Measurements from ENCODE around the gene FAM117B. TPM values are rescaled to one million over a fixed set of nuclear protein-coding genes. Genes with fewer than 3 reads are reported as not detected.

FAM117B gene
- polyA plus RNA-seq, 3 donors, result 0.80 to 3.0 (median 2.2) TPM

DNA sequence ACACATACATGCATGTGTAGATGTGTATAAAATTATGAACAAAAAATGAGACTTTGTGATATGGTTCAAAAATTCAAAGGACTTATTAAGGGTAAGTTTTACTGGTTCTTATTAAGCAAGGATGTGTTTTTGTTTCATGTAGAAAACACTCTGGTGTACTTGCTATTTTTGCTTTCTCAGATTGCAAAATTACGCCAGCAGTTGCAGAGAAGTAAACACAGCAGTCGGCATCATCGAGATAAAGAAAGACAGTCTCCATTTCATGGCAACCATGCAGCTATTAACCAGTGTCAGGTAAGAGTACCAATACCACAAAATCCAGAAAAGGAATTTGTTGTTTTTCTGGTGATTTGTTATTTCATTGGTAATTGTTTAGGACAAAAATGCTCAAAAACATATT, 91.3 kb downstream of the FAM117B start:
- 66 to 97% (median 92%) methylated on average over 3 of the region's 3 CpGs for WGBS, 3 donors
- no peak overlapping the region for H3K27ac ChIP-seq (ENCODE audit: low read depth, low read length)

DNA sequence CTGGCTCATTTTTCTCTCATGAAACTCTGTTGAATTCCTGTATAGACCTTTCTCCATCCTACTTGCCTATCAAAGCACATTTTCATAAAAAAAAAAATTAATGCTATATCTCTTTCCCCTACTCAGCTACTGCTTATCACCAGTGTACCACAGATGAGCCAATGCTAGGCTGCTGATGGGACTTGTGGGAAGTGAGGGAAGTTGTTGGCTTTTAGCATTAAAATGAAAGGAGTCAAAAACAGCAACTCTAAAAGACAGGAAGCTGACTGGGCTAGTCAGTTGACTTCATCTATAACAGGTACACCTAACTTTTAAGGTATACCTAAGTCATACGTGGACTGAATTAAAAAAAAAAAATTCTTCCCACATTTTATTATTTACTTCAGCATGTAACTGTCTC, 102.1 kb downstream of the FAM117B start:
- no peak overlapping the region for H3K27ac ChIP-seq (ENCODE audit: low read depth, low read length)
- 95 to 100% (median 100%) methylated on average over 1 of the region's 1 CpG for WGBS, 3 donors

DNA sequence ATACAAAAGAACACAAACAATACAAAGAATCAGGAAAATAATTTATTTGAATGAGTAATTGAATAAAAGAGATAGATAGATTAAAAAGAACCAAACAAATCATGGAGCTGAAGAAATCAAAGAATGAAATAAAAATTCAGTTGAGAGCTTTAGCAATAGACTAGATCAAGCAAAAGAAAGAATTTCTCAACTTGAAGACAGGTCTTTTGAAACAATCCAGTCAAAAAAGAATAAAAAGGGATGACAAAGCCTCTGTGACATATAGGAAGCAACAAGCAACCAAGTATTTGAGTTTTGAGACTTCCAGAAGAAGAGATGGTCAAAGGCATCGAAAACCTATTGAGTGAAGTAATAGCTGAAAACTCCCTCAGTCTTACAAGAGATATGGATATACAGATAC, 108.8 kb downstream of the FAM117B start:
- 98 to 100% (median 100%) methylated on average over 1 of the region's 1 CpG for WGBS, 3 donors
- no peak overlapping the region for H3K27ac ChIP-seq (ENCODE audit: low read depth, low read length)

DNA sequence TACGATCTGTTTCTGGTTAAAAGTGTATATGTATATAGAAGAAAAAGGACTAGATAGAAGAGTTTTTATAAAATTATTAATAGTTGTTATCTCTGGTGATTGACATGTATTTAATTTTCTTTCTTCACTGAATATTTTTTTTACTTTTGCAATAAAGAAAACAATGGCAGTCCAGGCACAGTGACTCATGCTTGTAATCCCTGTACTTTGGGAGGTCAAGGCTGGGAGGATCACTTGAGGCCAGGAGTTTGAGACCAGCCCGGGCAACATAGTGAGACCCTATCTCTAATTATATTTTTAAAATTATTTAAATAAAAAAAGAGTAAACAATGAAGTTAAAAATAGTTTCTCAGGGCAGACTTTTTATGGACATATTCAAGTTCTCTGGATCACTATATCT, 114.7 kb downstream of the FAM117B start:
- 73 to 97% (median 96%) methylated on average over 2 of the region's 2 CpGs for WGBS, 3 donors

DNA sequence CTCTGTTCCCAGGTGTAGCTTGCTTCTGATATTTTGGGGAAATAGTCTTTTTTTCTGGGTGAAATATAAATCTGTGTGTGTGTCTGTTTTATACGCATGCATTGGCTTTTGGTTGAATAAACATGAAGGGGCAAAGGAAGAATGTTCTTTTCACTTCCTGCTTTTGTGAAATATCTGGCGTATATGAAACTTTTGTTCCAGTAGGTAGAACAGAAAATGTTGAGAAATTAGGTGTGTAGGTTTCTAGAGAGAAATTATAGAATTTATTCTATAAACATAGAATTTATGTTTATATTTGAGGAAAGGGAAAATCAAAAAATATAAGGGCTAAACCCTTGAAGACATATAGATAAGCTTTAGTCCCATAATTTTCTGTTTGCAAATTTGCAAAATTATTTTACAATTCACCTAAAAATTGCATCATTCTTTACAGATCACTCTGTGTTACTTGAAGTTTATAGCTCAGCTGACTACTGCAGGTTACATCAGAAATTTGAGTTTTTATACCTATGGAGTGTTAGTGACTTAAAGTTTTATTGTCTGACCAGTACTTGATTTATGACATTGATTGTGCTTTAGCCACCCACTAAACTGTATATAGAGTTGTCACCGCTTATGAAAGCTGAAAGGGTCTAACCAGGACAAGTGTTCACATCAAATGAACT, 116.1 kb downstream of the FAM117B start:
- 71 to 89% (median 77%) methylated on average over 3 of the region's 3 CpGs for WGBS, 3 donors
- no peak overlapping the region for H3K27ac ChIP-seq (ENCODE audit: low read depth, low read length)

More for the DNA sequence above, 114.7 kb downstream of the FAM117B start:
- no peak overlapping the region for H3K27ac ChIP-seq (ENCODE audit: low read depth, low read length)

DNA sequence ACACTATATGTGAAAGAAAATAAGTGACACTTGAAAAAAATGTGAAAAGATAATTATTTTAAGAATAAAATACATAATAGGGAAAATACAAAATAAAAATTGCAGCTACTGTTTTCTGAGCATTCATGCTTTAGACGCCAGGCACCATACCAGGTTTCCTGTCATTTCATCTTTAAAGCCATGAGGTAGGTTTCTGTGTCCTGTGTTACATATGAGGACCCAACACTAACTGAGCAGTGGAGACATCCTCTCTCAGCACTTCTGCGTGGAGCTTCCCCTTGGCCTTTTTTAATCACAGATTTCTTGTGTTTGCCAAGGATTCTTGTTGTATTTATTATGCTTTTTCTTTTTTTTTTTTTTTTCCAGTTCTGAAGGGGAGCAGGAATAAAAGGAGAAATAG, 117.3 kb downstream of the FAM117B start:
- WGBS, 3 donors, result 57 to 83% (median 74%) methylated on average over 2 of the region's 2 CpGs
- no peak overlapping the region for H3K27ac ChIP-seq (ENCODE audit: low read depth, low read length)

DNA sequence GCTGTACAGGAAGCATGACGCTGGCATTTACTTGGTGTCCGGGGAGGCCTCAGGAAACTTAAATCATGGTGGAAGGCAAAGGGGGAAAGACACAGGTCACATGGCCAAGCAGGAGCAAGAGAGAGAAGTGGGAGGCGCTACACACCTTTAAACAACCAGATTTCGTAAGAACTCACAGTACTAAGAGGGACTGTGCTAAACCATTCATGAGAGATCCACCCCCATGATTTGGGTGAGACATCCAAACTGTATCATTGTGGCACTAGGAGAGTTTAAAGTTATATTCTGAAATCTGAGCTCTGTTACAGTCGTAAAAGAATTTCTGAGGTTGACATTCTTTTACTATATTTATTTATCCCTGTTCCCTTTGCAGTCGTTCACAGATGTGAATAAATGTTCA, 120.2 kb downstream of the FAM117B start:
- H3K27ac ChIP-seq (ENCODE audit: low read depth, low read length), result no peak overlapping the region
- WGBS, 3 donors, result 77 to 94% (median 84%) methylated on average over 6 of the region's 6 CpGs

DNA sequence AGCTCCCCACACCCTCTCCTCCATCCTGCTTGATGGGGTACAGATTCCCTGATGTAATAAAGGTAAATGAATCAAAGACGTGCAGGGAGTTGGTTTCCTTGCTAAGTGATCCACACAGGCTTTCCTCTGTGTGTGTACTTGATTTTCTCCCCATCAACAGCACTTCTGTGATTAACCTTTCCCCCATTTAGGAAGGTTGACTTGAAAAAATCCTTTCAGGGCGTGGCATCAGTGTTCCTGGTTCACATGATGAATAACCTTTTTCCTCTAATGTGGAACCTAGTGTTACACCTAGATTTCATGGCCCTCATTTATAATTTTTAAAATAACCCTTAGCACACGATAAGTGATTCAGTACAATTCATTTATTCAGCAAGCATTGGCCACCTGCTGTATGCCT, 121.8 kb downstream of the FAM117B start:
- WGBS, 3 donors, result 83 to 96% (median 94%) methylated on average over 3 of the region's 3 CpGs

DNA sequence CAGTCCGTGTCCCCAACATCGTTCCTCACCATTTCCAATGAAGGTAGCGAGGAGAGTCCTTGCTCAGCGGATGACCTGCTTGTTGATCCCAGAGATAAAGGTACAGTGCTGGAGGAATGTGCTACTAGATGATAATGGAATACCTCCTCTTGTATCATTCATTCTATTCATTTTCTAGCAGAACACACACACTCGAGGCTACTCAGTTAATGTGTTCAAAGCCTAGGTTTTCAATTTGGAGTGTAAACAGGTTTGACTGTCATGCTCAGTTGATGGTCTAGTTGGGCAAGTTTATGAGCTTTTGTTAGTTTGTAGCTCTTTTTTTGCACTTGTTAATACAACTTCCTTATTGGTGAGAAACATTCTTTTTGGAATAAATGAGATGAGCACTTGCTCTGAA, 122.6 kb downstream of the FAM117B start:
- WGBS, 3 donors, result 86 to 94% (median 91%) methylated on average over 5 of the region's 5 CpGs
- no peak overlapping the region for H3K27ac ChIP-seq (ENCODE audit: low read depth, low read length)

More for the DNA sequence above, 121.8 kb downstream of the FAM117B start:
- no peak overlapping the region for H3K27ac ChIP-seq (ENCODE audit: low read depth, low read length)

DNA sequence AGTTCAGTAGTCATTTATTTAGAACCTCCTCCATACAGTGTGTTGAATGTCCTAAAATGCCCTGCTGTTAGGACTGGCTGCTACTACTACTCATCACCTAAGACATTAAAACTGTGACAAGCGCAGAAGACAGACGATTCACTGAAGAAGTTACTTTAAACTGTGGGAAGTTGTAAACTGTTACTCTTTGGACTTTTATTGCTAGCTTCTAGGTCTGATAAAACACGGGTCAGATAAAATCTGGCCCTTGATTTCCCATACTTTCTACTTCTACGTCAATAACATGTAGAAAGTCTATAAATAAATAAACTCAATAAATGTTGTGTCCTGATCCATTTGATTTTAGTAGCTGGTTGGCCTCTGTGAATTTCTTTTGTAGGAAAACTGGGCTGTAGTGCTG, 123.4 kb downstream of the FAM117B start:
- H3K27ac ChIP-seq (ENCODE audit: low read depth, low read length), result no peak overlapping the region
- WGBS, 3 donors, result 45 to 83% (median 76%) methylated on average over 4 of the region's 4 CpGs

DNA sequence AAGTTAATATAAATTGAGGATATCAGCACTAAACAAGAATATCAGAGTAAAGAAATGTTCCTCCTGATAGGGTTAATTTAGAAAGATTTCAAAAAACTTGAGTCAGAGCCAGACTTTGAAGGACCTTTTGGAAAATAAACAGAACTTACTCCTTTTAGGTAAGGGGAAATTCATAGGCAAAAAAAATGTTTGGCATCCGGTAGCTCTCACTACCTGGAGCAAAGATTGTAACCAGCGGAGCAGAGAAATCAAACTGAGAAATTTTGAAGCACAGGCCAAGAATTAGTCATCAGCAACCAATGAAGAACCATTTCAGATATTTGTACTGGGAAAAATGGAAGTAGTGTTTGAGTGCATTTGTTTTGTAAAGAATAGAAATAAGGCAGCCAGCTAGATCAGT, 123.8 kb downstream of the FAM117B start:
- WGBS, 3 donors, result 23 to 86% (median 84%) methylated on average over 2 of the region's 2 CpGs
- H3K27ac ChIP-seq (ENCODE audit: low read depth, low read length), result no peak overlapping the region

DNA sequence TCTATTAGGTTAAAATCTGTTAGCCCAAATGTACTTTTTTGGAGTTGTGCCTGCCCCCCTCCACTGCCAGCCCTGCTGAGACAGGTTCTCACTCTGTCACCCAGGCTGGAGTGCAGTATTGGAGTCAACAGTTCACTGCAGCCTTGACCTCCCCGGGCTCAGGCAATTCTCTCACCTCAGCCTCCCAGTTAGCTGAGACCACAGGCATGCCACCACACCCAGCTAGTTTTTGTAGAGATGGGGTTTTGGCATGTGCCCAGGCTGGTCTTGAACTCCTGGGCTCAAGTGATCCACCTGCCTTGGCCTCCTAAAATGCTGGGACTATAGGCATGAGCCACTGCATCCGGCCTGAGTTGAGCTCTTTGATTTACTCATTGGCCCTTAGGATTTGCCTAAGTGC, 126.1 kb downstream of the FAM117B start:
- whole genome bisulfite sequencing, 3 donors, result 95 to 98% (median 96%) methylated on average over 2 of the region's 2 CpGs
- no peak overlapping the region for H3K27ac ChIP-seq (ENCODE audit: low read depth, low read length)

DNA sequence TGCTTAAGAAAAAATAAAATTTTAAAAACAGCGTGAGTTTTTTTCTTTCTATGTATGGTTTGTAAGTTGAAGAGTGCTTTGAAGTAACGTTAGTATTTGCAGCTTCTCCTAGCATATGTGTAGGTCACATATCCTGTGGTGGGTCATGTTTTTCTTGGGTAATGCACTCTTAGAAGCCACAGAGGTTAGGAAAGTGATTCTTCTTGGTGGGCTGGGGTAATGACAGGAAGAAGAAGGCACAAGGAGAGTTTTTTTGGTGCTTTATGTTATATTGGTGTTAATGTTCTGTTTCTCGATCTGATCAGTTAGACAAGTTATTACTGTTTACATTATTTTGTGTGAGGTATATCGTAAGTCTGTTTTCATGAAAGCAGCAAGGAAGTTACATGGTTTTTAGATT, 127.8 kb downstream of the FAM117B start:
- 41 to 85% (median 53%) methylated on average over 4 of the region's 4 CpGs for WGBS, 3 donors

DNA sequence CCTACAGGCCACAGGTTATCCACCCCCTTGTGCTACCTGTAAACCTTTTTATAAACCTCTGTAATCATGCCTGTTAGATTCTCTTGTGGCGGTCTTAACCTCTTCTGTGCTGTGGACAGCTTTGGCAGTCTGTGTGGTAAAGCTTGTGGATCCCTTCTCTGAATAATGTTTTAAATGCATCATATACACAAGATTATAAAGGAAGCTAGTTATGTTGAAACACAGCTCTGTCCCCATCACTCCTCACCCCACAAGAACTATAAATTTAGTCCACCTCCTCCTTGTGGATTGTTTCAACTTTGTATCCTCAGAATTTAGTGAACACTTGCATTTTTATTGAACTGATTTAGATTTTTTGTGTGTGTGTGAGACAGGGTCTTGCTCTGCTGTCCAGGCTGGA, 129.1 kb downstream of the FAM117B start:
- 84 to 96% (median 93%) methylated on average over 1 of the region's 1 CpG for WGBS, 3 donors
- H3K27ac ChIP-seq (ENCODE audit: low read depth, low read length), result no peak overlapping the region

More for the DNA sequence above, 127.8 kb downstream of the FAM117B start:
- H3K27ac ChIP-seq (ENCODE audit: low read depth, low read length), result no peak overlapping the region

DNA sequence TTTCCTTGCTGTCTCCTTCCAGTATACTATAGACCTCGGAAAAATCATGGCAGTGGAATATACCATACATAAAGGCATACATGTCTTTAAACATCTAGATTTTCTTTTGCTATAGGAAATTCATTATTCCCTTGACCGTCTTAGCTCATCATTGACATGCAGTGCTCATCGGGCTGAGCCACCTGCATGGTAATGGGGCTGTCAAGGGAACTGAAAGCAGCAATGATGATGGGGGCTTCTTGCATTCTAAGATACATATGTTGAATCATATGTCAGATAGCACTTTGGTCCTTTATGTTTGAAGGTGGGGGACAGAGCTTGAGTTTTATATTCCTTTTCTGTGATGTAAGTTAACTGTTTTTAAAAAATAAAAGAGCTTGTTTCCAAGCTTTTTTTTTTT, 130.2 kb downstream of the FAM117B start:
- 89 to 95% (median 93%) methylated on average over 3 of the region's 3 CpGs for WGBS, 3 donors
- no peak overlapping the region for H3K27ac ChIP-seq (ENCODE audit: low read depth, low read length)

DNA sequence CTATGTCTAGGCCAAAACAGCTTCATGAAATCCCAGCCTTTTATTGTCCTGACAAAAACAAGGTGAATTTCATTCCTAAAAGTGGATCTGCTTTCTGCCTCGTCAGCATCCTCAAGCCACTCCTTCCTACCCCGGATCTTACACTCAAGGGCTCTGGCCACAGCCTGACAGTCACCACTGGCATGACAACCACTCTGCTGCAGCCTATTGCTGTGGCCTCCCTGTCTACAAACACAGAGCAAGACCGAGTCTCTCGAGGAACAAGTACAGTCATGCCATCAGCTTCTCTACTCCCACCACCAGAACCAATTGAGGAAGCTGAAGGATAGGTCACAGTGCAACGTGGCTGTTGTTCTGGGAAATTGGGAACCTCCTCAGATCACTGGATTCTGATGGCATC, 130.7 kb downstream of the FAM117B start:
- 72 to 92% (median 77%) methylated on average over 5 of the region's 5 CpGs for WGBS, 3 donors
- H3K27ac ChIP-seq (ENCODE audit: low read depth, low read length), result no peak overlapping the region

DNA sequence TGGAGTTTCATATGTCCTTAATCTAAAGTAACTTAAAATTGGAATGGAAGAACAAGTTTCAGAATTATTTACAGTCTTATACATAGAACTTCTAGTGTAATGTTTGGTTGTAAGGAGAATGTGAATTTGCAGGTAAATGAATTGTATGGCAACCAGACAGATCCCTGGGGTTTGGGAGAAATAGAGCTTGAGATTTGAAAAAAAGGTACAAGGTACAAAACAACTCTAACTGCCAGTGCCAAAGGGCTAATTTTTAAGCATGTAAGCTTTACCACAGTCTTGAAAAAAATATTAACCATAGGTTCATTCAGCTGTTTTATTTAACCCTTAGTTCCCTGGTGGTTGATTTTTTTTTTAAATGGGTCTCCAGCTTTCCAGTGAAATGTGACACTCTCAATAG, 133.5 kb downstream of the FAM117B start:
- H3K27ac ChIP-seq (ENCODE audit: low read depth, low read length), result no peak overlapping the region

DNA sequence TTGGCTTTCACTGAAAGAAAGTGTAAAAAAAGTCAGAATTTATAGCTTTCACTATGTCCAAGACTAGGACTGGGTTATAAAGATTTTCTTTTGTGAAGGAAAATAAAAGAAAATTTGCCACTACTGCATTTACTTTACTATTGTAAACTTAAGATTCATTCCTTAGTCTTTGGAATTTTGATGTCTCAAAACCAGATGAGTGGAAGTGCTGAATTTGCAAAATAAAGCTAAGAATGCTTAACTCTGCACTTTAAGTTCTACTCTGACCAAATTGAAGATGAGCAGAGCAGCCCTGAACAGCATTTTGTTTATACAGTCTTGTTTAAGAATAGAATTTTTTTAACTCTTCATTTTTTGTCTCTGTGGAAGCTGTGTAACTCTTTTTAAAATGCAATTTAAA, 134.4 kb downstream of the FAM117B start:
- no peak overlapping the region for H3K27ac ChIP-seq (ENCODE audit: low read depth, low read length)

DNA sequence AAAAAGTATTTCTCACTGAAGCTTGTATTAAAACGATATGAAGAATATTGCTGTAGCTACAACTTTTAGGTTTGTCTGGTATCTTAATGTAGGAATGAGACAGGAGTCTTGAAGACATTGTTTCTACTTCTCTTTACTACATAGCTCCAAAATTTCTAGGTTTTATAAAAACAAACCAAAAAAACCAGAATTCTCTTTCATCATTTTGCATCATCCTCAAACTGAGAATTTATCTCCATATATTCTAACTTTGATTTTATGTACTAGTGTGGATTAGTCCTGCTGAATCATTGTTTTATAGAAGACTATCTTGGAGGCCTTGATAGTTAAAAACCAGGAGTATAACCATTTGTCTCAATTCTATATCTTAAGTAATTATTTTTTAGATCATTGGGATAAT, 136.6 kb downstream of the FAM117B start:
- H3K27ac ChIP-seq (ENCODE audit: low read depth, low read length), result no peak overlapping the region
- WGBS, 3 donors, result 88 to 94% (median 92%) methylated on average over 1 of the region's 1 CpG

DNA sequence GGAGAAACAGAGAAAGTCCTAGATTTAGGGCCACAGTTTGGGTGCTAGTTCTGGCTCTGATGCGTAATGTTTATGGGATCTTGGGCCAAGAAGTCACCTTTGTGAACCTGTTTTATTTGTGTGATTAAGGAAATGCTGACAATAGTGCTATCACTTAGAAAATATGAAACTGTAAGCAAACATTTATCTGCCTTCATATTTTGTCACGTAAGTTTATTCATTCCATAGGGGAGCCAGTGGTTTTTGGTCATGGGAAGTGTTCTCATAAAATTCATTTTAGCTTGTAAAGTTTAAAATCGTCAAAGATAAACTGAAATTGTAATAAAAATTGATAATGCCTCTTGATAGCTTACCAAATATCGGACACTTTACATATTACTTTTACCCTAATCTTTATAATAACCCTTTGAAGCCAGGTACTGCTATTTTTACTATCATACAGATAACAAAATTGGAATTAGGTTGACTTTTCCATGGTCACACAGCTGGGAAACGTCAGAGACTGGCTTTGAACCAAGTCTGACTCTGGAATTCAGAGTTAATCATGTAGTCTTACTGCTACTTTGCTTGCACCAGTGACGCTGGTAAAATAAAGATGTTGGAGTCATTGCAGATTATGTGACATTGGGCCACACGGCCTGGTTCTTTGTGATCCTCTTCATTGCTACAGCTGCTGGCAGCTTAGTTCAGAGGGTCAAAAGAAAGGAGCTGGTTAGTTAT, 137.1 kb downstream of the FAM117B start:
- no peak overlapping the region for H3K27ac ChIP-seq (ENCODE audit: low read depth, low read length)
- 39 to 75% (median 70%) methylated on average over 7 of the region's 7 CpGs for WGBS, 3 donors

Measured in adipose tissue (tissue), 3 donors.